ENCODE measurements around the gene LOXHD1.

The LOXHD1 gene

DNA sequence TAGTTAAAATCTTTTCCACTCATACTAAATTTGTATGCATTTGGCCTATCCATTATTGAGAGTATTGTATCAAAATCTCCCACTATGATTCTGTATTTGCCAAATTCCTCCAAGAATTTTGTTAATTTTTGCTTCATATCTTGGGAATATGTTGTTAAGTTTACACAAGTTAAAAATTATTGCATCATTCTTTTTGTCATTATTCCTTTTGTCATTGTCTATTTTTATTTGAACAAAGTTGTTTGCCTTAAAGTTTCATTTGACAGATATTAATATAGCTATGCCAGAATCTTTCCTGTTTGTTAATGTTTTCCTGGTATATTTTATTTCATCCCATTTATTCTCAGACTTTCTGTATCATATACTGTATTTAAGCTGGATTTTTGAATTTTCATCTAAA is 41.3 kb downstream of the LOXHD1 start:
- no peak overlapping the region for H2AK5ac ChIP-seq (ENCODE audit: low read length)

DNA sequence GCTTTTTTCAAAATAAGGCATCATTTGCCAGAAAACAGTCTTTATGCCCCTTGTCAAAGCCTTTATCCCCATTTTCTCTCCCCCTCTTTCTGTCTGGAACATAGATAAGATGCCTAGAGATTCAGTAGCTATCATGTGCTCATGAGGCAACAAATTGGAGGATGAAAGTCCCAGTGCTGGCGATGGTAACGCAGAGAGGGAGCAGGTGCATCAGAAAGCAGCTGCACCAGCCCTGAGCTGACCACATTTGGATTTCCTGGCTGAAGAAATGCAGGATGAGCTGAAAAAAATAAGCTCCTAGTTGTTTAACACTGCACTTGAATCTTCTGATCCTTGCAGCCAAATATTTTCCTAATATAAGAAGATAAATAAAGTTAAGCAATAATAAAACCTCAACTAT is 48.0 kb downstream of the LOXHD1 start:
- Histone ChIP-seq H3K27me3 (ENCODE audit: insufficient read depth, low read length) (peaks cover 4% of the 10 kb centered on the region), H4K12ac (ENCODE audit: low read depth, low read length) (no peak overlapping the region), H3K27ac (ENCODE audit: low read depth, low read length) (no peak overlapping the region), H2AFZ (ENCODE audit: insufficient read depth, low read length, poor library complexity) (no peak overlapping the region), H3K9ac (ENCODE audit: low read length) (no peak overlapping the region), H3K4me1 (ENCODE audit: control insufficient read depth in 1 of 2, insufficient read depth in 2 of 2, low read length in 2 of 2) (no peaks in the 10 kb centered on the region), H3K14ac (ENCODE audit: low read length) (no peak overlapping the region), H3K4me3 (ENCODE audit: low read depth, low read length) (no peak overlapping the region), H4K91ac (ENCODE audit: low read depth, low read length) (no peak overlapping the region), H3K4ac (ENCODE audit: low read depth, low read length) (no peak overlapping the region), H3K18ac (ENCODE audit: low read length) (no peak overlapping the region), H2BK5ac (ENCODE audit: low read depth, low read length, poor library complexity) (no peak overlapping the region), H3K79me1 (ENCODE audit: low read length) (no peaks in the 10 kb centered on the region), H2AK5ac (ENCODE audit: low read length) (no peak overlapping the region), H2BK12ac (ENCODE audit: low read length) (no peak overlapping the region), H3K9me3 (ENCODE audit: insufficient read depth, low read depth, low read length) (no peaks in the 10 kb centered on the region), H3K79me2 (ENCODE audit: control insufficient read depth, insufficient read depth, low read length, poor library complexity) (no peaks in the 10 kb centered on the region), H3K23ac (ENCODE audit: low read length) (no peak overlapping the region), H3K4me2 (ENCODE audit: low read length) (no peak overlapping the region), H4K8ac (ENCODE audit: low read depth, low read length) (no peak overlapping the region), H2BK120ac (ENCODE audit: insufficient read depth, low read length, poor library complexity) (no peak overlapping the region), H3K36me3 (ENCODE audit: control insufficient read depth in 1 of 2, insufficient read depth in 2 of 2, low read length in 2 of 2) (no peaks in the 10 kb centered on the region)
- no peak for DNase-seq
- WGBS (ENCODE audit: extremely low coverage, insufficient coverage, insufficient read length) = no CpG with 5 or more reads among the region's 2 CpGs

More for the DNA sequence above, 41.3 kb downstream of the LOXHD1 start:
- Histone ChIP-seq H4K91ac (ENCODE audit: low read depth, low read length) (no peak overlapping the region), H2BK120ac (ENCODE audit: insufficient read depth, low read length, poor library complexity) (no peak overlapping the region), H3K79me2 (ENCODE audit: control insufficient read depth, insufficient read depth, low read length, poor library complexity) (no peaks in the 10 kb centered on the region), H3K79me1 (ENCODE audit: low read length) (no peaks in the 10 kb centered on the region), H3K4ac (ENCODE audit: low read depth, low read length) (no peak overlapping the region), H3K9me3 (ENCODE audit: insufficient read depth, low read depth, low read length) (no peaks in the 10 kb centered on the region), H4K8ac (ENCODE audit: low read depth, low read length) (no peak overlapping the region), H4K12ac (ENCODE audit: low read depth, low read length) (no peak overlapping the region), H3K9ac (ENCODE audit: low read length) (no peak overlapping the region), H3K27me3 (ENCODE audit: insufficient read depth, low read length) (no peaks in the 10 kb centered on the region), H3K18ac (ENCODE audit: low read length) (no peak overlapping the region), H3K36me3 (ENCODE audit: control insufficient read depth in 1 of 2, insufficient read depth in 2 of 2, low read length in 2 of 2) (no peaks in the 10 kb centered on the region), H3K4me1 (ENCODE audit: control insufficient read depth in 1 of 2, insufficient read depth in 2 of 2, low read length in 2 of 2) (no peaks in the 10 kb centered on the region), H2BK12ac (ENCODE audit: low read length) (no peak overlapping the region), H2BK5ac (ENCODE audit: low read depth, low read length, poor library complexity) (no peak overlapping the region), H3K4me2 (ENCODE audit: low read length) (no peak overlapping the region), H3K4me3 (ENCODE audit: low read depth, low read length) (no peak overlapping the region), H3K27ac (ENCODE audit: low read depth, low read length) (no peak overlapping the region), H3K14ac (ENCODE audit: low read length) (no peak overlapping the region), H2AFZ (ENCODE audit: insufficient read depth, low read length, poor library complexity) (no peak overlapping the region), H3K23ac (ENCODE audit: low read length) (no peak overlapping the region)
- DNase-seq = no peak

DNA sequence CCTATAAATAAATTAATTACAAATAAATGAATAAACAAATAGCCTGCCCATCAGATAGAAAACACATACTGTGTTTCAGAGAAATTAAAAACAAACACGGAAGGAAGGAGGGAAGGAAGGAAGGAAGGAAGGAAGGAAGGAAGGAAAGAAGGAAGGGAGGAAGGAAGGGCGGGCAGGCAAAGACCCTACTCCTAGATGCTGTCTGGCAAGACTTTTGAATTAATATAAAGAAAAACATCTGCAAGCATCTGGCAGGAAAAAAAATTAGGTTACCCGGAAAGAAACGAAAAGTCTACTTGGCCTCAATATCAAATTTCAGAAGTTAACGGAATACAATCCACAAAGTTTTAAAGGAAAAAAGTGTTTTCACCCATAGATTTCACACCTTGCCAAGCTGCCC is 49.1 kb downstream of the LOXHD1 start:
- H3K9ac ChIP-seq (ENCODE audit: low read length) = no peak overlapping the region
- H4K91ac ChIP-seq (ENCODE audit: low read depth, low read length) = no peak overlapping the region
- H3K9me3 ChIP-seq (ENCODE audit: insufficient read depth, low read depth, low read length) = no peaks in the 10 kb centered on the region
- no peaks in the 10 kb centered on the region for H3K4me1 ChIP-seq (ENCODE audit: control insufficient read depth in 1 of 2, insufficient read depth in 2 of 2, low read length in 2 of 2)
- peaks cover 4% of the 10 kb centered on the region for H3K27me3 ChIP-seq (ENCODE audit: insufficient read depth, low read length)
- no peak overlapping the region for H2BK5ac ChIP-seq (ENCODE audit: low read depth, low read length, poor library complexity)
- no peak overlapping the region for H2AK5ac ChIP-seq (ENCODE audit: low read length)
- H3K23ac ChIP-seq (ENCODE audit: low read length) = no peak overlapping the region
- no peak overlapping the region for H4K8ac ChIP-seq (ENCODE audit: low read depth, low read length)
- no peaks in the 10 kb centered on the region for H3K79me2 ChIP-seq (ENCODE audit: control insufficient read depth, insufficient read depth, low read length, poor library complexity)
- H2BK12ac ChIP-seq (ENCODE audit: low read length) = no peak overlapping the region
- no peaks in the 10 kb centered on the region for H3K36me3 ChIP-seq (ENCODE audit: control insufficient read depth in 1 of 2, insufficient read depth in 2 of 2, low read length in 2 of 2)
- no CpG with 5 or more reads among the region's 5 CpGs for WGBS (ENCODE audit: extremely low coverage, insufficient coverage, insufficient read length)
- no peak overlapping the region for H3K4me2 ChIP-seq (ENCODE audit: low read length)
- H3K27ac ChIP-seq (ENCODE audit: low read depth, low read length) = no peak overlapping the region
- no peak overlapping the region for H3K4ac ChIP-seq (ENCODE audit: low read depth, low read length)
- no peaks in the 10 kb centered on the region for H3K79me1 ChIP-seq (ENCODE audit: low read length)
- no peak for DNase-seq
- H2AFZ ChIP-seq (ENCODE audit: insufficient read depth, low read length, poor library complexity) = no peak overlapping the region
- H3K4me3 ChIP-seq (ENCODE audit: low read depth, low read length) = no peak overlapping the region
- no peak overlapping the region for H3K18ac ChIP-seq (ENCODE audit: low read length)
- H2BK120ac ChIP-seq (ENCODE audit: insufficient read depth, low read length, poor library complexity) = no peak overlapping the region
- H3K14ac ChIP-seq (ENCODE audit: low read length) = no peak overlapping the region
- no peak overlapping the region for H4K12ac ChIP-seq (ENCODE audit: low read depth, low read length)

- no peak overlapping the region for H3K4ac ChIP-seq (ENCODE audit: low read depth, low read length)
Observed at GRCh38 chr18:46601141-46601805, 55.7 kb downstream of the LOXHD1 start.

More at GRCh38 chr18:46601141-46601805, 55.7 kb downstream of the LOXHD1 start:
- H3K27ac ChIP-seq (ENCODE audit: low read depth, low read length) = no peak overlapping the region
- H3K4me2 ChIP-seq (ENCODE audit: low read length) = no peak overlapping the region
- DNase-seq = no peak
- H3K14ac ChIP-seq (ENCODE audit: low read length) = no peak overlapping the region
- H3K18ac ChIP-seq (ENCODE audit: low read length) = no peak overlapping the region
- no peaks in the 10 kb centered on the region for H3K9me3 ChIP-seq (ENCODE audit: insufficient read depth, low read depth, low read length)
- no CpG with 5 or more reads among the region's 17 CpGs for WGBS (ENCODE audit: extremely low coverage, insufficient coverage, insufficient read length)
- H2BK120ac ChIP-seq (ENCODE audit: insufficient read depth, low read length, poor library complexity) = no peak overlapping the region
- no peak overlapping the region for H3K9ac ChIP-seq (ENCODE audit: low read length)
- H3K23ac ChIP-seq (ENCODE audit: low read length) = no peak overlapping the region
- no peak overlapping the region for H2AK5ac ChIP-seq (ENCODE audit: low read length)
- no peak overlapping the region for H4K91ac ChIP-seq (ENCODE audit: low read depth, low read length)
- H4K8ac ChIP-seq (ENCODE audit: low read depth, low read length) = no peak overlapping the region
- H2BK12ac ChIP-seq (ENCODE audit: low read length) = no peak overlapping the region
- no peak overlapping the region for H3K4me3 ChIP-seq (ENCODE audit: low read depth, low read length)
- no peaks in the 10 kb centered on the region for H3K36me3 ChIP-seq (ENCODE audit: control insufficient read depth in 1 of 2, insufficient read depth in 2 of 2, low read length in 2 of 2)
- no peaks in the 10 kb centered on the region for H3K79me2 ChIP-seq (ENCODE audit: control insufficient read depth, insufficient read depth, low read length, poor library complexity)
- H3K4me1 ChIP-seq (ENCODE audit: control insufficient read depth in 1 of 2, insufficient read depth in 2 of 2, low read length in 2 of 2) = no peaks in the 10 kb centered on the region
- no peak overlapping the region for H2BK5ac ChIP-seq (ENCODE audit: low read depth, low read length, poor library complexity)
- no peak overlapping the region for H4K12ac ChIP-seq (ENCODE audit: low read depth, low read length)
- no peaks in the 10 kb centered on the region for H3K79me1 ChIP-seq (ENCODE audit: low read length)
- no peaks in the 10 kb centered on the region for H3K27me3 ChIP-seq (ENCODE audit: insufficient read depth, low read length)
- no peak overlapping the region for H2AFZ ChIP-seq (ENCODE audit: insufficient read depth, low read length, poor library complexity)

All from trophoblast cell (in vitro differentiated cells and primary cell).